Stimulated activated CD4-positive, alpha-beta T cell treated with anti-CD3 and anti-CD28 coated beads, TNF-alpha, amount 100 ng/mL, for 24 hours (primary cell): ENCODE results near the gene SETD1B.
"Not testable (repeated sequence)": the region's sequence is repeated elsewhere in the genome, so short reads cannot be mapped to it uniquely, and the experiment has no call there.

ENCODE experiments used
- DNase-seq, 3 experiments: peaks; one replicate each; pipeline ENCODE4 v3.0.0-alpha.2; 2020; ENCODE audit warnings: low read depth in 3 of 3

The SETD1B gene

DNA sequence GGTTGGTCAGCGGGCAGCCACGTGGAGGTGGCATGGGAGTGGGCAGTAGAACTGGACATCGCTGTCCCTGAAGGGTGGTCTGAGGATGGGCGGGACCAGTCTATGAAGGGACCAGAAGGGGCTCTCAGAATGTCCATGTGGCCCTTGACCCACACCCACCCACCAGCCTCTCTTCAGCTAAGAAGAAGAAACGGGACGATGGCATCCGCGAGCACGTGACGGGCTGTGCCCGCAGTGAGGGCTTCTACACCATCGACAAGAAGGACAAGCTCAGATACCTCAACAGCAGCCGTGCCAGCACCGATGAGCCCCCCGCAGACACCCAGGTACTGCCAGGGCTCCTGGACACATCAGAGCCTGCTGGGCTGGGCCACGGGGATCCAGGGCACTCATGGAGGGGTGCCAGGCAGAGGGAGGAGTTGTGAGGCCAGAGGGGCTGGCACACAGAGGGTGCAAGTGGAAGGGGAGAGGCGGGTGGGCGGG is 21.3 kb downstream of the SETD1B start:
- no peak for DNase-seq

- no peak for DNase-seq
Measured at GRCh38 chr12:121826318-121827150, 22.7 kb downstream of the SETD1B start.

DNA sequence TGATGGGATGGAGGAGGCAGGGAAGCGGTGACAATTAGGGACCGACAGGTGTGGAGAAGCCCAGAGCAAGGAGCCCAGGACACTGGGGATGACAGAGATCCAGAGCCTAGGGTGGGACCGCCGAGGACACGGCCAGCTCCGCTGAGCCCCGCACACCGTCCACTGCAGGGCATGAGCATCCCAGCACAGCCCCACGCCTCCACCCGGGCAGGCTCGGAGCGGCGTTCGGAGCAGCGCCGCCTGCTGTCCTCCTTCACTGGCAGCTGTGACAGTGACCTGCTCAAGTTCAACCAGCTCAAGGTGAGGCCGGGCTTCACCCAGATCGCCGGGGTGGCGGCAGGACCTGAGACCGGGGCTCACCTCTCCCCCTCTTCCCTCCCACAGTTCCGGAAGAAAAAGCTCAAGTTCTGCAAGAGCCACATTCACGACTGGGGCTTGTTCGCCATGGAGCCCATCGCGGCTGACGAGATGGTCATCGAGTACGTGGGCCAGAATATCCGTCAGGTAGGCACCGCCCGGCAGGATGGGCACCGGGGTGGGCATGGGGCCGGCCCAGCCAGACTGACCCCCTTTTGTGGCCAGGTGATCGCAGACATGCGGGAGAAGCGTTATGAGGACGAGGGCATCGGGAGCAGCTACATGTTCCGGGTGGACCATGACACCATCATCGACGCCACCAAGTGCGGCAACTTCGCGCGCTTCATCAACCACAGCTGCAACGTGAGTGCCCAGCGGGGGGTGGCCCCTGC is 23.7 kb downstream of the SETD1B start:
- DNase-seq = no peak

GRCh38 chr12:121828306-121828705 is 24.5 kb downstream of the SETD1B start:
- no peak for DNase-seq

DNA sequence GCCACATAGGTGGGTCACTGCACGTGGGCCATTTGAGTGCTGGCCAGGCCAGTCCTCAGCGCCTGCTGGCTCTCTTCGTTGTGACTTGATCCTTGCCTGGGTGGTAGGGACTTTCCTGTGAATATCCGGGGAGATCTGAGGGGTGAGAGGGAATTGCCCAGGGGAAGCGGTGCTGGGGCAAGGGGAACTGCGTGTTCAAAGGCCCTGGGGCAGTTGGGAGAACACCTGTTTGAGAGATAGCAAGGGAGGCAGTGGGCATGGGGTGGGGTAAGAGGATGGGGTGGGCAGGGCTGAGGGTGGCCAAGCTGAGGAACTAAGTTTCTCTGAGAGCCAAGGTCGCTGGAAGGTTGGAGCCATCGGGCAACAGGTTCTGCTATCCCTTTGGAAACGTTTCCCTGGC is 25.0 kb downstream of the SETD1B start:
- no peak for DNase-seq

- no peak for DNase-seq
Measured at GRCh38 chr12:121829250-121829918, 25.6 kb downstream of the SETD1B start.

GRCh38 chr12:121830134-121830533 is 26.3 kb downstream of the SETD1B start:
- DNase-seq = no peak

GRCh38 chr12:121830588-121831265 is 26.9 kb downstream of the SETD1B start:
- no peak for DNase-seq

DNA sequence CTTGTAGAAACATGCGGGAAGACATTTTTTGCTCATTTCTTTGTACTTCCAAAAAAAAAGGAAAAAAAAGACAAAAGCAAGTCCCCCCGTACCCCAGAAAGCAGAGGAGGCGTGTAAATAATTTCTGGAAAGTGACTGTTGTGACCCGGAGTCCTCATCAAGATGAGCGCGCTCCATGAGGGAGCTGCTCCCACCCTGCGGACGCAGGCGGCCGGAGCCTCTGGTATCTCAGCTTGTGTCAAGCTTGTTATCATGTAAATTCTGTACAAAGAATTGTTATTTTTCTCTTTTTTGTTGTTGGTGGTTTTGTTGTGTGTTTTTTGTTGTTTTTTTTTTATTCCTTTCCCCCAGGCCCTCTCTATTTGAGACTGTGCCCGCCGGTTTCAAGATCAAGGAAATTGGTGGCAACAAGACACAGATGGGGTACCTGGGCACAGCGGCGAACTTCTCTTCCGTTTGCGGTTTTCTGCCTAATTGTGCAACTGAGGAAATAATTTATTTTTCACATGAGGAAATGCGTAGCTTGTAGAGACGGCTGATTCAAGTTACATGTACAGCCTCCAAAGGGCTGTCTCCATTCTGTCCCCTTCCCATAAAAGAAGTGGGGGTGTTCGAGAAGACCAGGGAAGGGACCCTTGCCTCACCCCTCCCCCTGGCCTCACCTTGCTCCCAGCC is 27.9 kb downstream of the SETD1B start:
- no peak for DNase-seq

GRCh38 chr12:121837680-121838079 is 33.9 kb downstream of the SETD1B start:
- DNase-seq = no peak

DNA sequence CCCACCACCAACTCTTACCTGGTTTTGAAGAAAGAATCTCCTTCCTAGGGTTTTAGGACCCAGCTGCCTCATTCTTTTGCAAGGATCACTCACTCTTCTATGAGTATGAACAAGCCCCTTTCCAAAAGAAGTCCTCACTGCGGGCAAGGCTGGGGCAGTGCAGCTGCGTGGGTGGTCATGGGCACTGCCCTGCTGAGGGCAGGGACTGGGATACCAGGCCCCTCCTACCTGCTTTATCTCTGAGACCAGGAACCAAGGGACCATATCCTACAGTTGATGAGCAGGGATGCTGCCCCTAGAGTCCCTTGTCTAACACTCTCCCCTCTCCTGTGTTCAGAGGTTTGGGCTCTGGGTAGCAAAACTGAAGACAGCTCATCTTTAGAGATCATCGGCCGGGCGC is 34.3 kb downstream of the SETD1B start:
- no peak for DNase-seq

DNA sequence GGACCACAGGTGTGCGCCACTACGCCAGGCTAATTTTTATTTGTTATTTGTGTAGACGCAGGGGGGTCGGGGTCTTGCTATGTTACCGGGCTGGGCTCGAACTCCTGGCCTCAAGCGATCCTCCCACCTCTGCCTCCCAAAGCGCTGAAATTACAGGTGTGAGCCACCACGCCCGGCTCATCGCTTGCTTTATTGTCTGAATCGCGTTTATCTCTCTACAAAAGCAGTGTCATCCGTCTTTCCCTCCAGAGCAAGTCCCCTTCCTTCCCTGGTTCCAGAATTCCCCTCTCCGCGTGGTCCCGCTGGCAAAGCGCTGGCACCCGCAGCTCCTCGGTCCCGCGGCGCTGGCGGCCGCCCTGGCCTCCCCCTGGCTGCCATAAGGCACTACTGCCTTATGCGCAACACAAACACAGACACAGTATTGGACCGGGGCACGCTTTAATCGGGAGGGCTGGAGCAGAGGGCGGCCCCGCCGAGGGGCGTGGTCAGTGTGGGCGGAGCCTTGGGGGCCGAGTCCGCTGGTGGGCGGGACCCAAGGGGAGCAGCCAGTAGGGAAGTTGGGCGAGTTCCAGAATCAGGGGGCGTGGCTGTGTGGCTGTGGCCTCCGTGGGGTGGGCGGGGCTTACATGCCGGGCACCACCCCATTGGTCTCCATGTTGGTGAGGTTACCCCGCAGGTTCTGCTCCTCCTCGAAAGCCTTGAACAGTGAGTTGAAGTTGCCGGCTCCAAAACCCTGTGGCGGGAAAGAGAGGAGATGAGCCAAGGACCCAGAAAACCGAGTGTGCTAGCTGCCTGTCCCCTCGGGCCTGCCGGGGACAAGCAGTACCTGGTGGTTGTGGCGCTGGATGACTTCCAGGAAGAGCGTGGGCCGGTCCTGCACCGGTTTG is 35.5 kb downstream of the SETD1B start:
- peak; percentile 99 to 100 (median 100) for DNase-seq

GRCh38 chr12:121839993-121840761 is 36.4 kb downstream of the SETD1B start:
- no peak for DNase-seq

DNA sequence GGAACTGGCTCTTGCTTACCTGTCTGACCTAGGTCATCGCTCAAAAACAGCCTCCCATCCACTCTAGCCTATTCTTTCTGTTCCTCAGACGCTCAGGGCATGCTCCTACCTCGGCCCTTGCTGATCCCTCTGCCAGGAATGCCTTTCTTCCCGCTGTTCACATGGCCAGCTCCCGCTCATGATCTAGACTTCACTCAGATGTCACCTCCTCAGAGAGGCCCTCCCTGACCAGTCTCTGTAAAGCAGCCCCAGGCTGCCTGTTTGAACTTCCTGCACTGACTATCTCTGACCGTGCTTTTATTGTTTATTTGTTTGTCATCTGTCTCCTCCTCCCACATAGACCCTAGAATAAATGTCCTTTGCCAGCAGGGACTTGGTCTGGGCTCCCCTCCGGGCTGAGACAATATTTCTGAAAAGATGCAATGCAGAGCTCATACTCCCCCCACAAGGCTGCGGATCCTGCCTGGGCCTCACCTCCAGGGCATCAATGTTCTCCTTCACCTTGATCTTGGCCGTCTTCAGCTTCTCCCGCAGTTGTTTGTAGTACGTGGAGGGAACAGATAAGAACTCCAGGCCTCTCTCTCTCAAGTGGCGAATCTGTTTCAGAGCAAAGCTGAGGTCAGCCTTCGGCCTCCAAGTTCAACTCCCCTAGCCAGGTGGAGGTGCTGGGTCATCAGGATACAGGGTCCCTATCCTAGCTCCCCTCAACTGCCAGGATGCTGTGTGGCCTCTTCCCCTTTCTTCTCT is 39.6 kb downstream of the SETD1B start:
- no peak for DNase-seq

DNA sequence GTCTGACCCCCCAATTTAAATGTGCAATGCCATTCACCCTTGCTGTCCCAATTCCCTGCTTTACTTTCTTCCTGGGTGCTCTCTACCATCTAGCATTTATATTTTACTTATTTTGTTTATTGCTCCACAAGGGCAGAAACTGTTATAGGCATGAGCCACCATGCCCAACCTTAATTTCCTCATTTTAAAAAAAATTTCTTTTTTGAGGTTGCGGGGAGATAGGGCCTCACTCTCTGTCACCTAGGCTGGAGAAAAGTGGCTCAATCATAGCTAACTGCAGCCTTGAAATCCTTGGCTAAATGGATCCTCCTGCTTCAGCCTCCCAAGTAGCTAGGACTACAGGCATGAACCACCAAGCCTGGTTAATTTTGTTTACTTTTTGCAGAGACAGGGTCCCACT is 41.9 kb downstream of the SETD1B start:
- DNase-seq = no peak

DNA sequence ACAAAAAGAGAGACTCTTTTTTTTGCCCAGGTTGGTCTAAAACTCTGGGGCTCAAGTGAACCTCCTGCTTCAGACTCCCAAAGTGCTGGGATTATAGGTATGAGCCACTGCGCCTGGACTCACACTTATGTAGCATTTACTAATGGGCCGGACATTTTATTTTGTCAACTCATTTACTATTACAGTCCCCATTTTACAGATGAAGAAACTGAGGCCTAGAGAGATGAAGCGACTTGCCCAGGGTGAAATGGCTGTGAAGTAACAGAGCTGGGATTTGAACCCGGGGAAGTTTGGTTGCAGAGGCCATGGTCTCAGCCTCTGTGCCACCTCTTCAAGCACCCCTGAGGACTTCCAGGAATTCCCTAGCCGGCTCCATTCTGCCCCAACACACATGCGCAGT is 45.4 kb downstream of the SETD1B start:
- no peak for DNase-seq

DNA sequence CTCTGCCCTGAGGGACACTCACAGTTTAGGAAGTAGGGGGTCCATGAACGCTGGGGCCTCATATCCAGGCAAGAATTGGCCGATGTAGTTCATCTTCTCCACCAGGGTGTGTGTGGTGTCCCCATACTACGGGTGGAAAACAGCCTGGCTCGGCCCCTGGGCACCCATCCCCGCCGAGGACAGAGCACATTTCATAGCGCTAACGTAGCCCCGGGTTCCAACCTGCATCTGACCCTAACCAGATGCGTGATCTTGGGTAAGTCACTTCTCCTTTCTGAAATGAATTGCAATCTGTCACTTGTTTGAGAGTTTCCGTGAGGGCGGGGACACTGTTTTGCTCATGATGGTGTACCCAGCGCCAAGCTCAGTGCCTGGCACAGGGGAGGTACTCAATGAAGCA is 45.9 kb downstream of the SETD1B start:
- no peak for DNase-seq

DNA sequence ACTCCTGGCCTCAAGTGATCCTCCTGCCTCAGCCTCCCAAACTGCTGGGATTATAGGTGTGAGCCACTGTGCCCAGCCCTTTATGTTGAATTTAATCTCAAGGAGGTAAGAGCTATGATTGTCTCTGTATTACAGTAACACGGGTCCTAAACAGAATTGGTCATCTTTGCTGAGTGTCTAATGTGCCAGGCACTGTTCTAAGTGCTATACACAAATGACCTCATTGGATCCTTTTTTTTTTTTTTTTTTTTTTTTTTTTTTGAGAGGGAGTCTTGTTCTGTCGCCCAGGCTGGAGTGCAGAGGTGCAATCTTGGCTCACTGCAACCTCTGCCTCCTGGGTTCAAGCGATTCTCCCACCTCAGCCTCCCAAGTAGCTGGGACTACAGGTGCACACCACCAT is 48.6 kb downstream of the SETD1B start:
- not testable (repeated sequence) for DNase-seq
